ENCODE results near the gene MRPS12. TPM values are rescaled to one million over a fixed set of nuclear protein-coding genes. Genes with fewer than 3 reads are reported as not detected.

MRPS12 gene
- total RNA-seq, 1 donor, result 25.7 TPM

GRCh38 chr19:38970664-38971532, 40.2 kb downstream of the MRPS12 start:
- Histone ChIP-seq H3K36me3 (ENCODE audit: insufficient read depth, low read length) (peaks cover 13% of the 10 kb centered on the region), H3K4me3 (ENCODE audit: insufficient read depth, low read length) (no peak overlapping the region), H3K4me2 (ENCODE audit: insufficient read depth, low read length) (no peak overlapping the region), H4K20me1 (ENCODE audit: insufficient read depth, low read length) (no peaks in the 10 kb centered on the region), H3K9me3 (ENCODE audit: low read depth, low read length) (no peaks in the 10 kb centered on the region), H3K79me2 (ENCODE audit: insufficient read depth, low read length) (peaks cover 30% of the 10 kb centered on the region), H3K27ac (ENCODE audit: low read depth, low read length) (no peak overlapping the region), H2AFZ (ENCODE audit: low read length) (no peak overlapping the region), H3K27me3 (ENCODE audit: insufficient read depth, low read length) (no peaks in the 10 kb centered on the region), H3K4me1 (ENCODE audit: insufficient read depth, low read length) (peaks cover 9% of the 10 kb centered on the region)
- peak; percentile 14 for DNase-seq (ENCODE audit: insufficient read length, low spot score, missing footprints)
- TF ChIP-seq CTCF (IDR thresholded peaks at IDR 0.05; ENCODE audit: extremely low read depth, low read depth, low read length), result no peak

- Histone ChIP-seq H3K27ac (ENCODE audit: low read depth, low read length) (no peak overlapping the region), H3K36me3 (ENCODE audit: insufficient read depth, low read length) (peaks cover 13% of the 10 kb centered on the region), H4K20me1 (ENCODE audit: insufficient read depth, low read length) (no peaks in the 10 kb centered on the region), H3K79me2 (ENCODE audit: insufficient read depth, low read length) (peaks cover 30% of the 10 kb centered on the region), H3K9me3 (ENCODE audit: low read depth, low read length) (no peaks in the 10 kb centered on the region), H3K4me2 (ENCODE audit: insufficient read depth, low read length) (no peak overlapping the region), H3K27me3 (ENCODE audit: insufficient read depth, low read length) (no peaks in the 10 kb centered on the region), H3K4me1 (ENCODE audit: insufficient read depth, low read length) (peaks cover 14% of the 10 kb centered on the region), H3K4me3 (ENCODE audit: insufficient read depth, low read length) (no peak overlapping the region), H2AFZ (ENCODE audit: low read length) (no peak overlapping the region)
- DNase-seq (ENCODE audit: insufficient read length, low spot score, missing footprints), result no peak
- TF ChIP-seq CTCF (IDR thresholded peaks at IDR 0.05; ENCODE audit: extremely low read depth, low read depth, low read length), result no peak
Observed at GRCh38 chr19:38971672-38972071, 40.9 kb downstream of the MRPS12 start.

GRCh38 chr19:38974624-38975213, 44.0 kb downstream of the MRPS12 start:
- Histone ChIP-seq H3K4me3 (ENCODE audit: insufficient read depth, low read length) (peak overlapping the region; percentile 81), H4K20me1 (ENCODE audit: insufficient read depth, low read length) (no peaks in the 10 kb centered on the region), H3K9me3 (ENCODE audit: low read depth, low read length) (no peaks in the 10 kb centered on the region), H3K27me3 (ENCODE audit: insufficient read depth, low read length) (no peaks in the 10 kb centered on the region), H3K79me2 (ENCODE audit: insufficient read depth, low read length) (peaks cover 28% of the 10 kb centered on the region), H3K27ac (ENCODE audit: low read depth, low read length) (peak overlapping the region; percentile 78), H2AFZ (ENCODE audit: low read length) (peak overlapping the region; percentile 86), H3K4me1 (ENCODE audit: insufficient read depth, low read length) (peaks cover 19% of the 10 kb centered on the region), H3K4me2 (ENCODE audit: insufficient read depth, low read length) (peak overlapping the region; percentile 95), H3K36me3 (ENCODE audit: insufficient read depth, low read length) (peaks cover 3% of the 10 kb centered on the region)
- peak; percentile 45 for DNase-seq (ENCODE audit: insufficient read length, low spot score, missing footprints)
- TF ChIP-seq CTCF (IDR thresholded peaks at IDR 0.05; ENCODE audit: extremely low read depth, low read depth, low read length), result no peak

- peaks cover 26% of the 10 kb centered on the region for H3K79me2 ChIP-seq (ENCODE audit: insufficient read depth, low read length)
- peak within 1 kb of the TSS; percentile 86 for H2AFZ ChIP-seq (ENCODE audit: low read length)
- no peaks in the 10 kb centered on the region for H3K27me3 ChIP-seq (ENCODE audit: insufficient read depth, low read length)
- peak within 1 kb of the TSS; percentile 95 for H3K4me2 ChIP-seq (ENCODE audit: insufficient read depth, low read length)
- H3K4me1 ChIP-seq (ENCODE audit: insufficient read depth, low read length), result peaks cover 19% of the 10 kb centered on the region
- no peak for TF ChIP-seq CTCF (IDR thresholded peaks at IDR 0.05; ENCODE audit: extremely low read depth, low read depth, low read length)
- no peaks in the 10 kb centered on the region for H4K20me1 ChIP-seq (ENCODE audit: insufficient read depth, low read length)
- peak; percentile 87 for DNase-seq (ENCODE audit: insufficient read length, low spot score, missing footprints)
- H3K4me3 ChIP-seq (ENCODE audit: insufficient read depth, low read length), result peak within 1 kb of the TSS; percentile 81
- peak within 1 kb of the TSS; percentile 78 for H3K27ac ChIP-seq (ENCODE audit: low read depth, low read length)
- no peaks in the 10 kb centered on the region for H3K9me3 ChIP-seq (ENCODE audit: low read depth, low read length)
- peaks cover 3% of the 10 kb centered on the region for H3K36me3 ChIP-seq (ENCODE audit: insufficient read depth, low read length)
Observed at GRCh38 chr19:38975214-38975860, 44.6 kb downstream of the MRPS12 start, which contains the start of gene FBXO17. FBXO17 (minus strand) TSS chr19:38975742; CDS start chr19:38950319, 25,423 bp downstream.

All from osteoblast (primary cell).